GM10847 (cell line): ENCODE measurements around the gene FRMD6.

ENCODE experiments used
- POLR2A ChIP-seq: IDR thresholded peaks from 2 replicates; pipeline ENCODE4 v1.6.1; 2011; ENCODE audit not compliant: insufficient read length; ENCODE audit errors: extremely low read depth

FRMD6 gene

GRCh38 chr14:51653079-51653774 lies 1.5 kb downstream of the FRMD6 start:
- TF ChIP-seq POLR2A: no peak

- no peak for TF ChIP-seq POLR2A
Measured at GRCh38 chr14:51653775-51654532, 2.2 kb downstream of the FRMD6 start.

GRCh38 chr14:51654533-51654845 lies 2.8 kb downstream of the FRMD6 start:
- no peak for TF ChIP-seq POLR2A

GRCh38 chr14:51657762-51658161 lies 6.1 kb downstream of the FRMD6 start:
- no peak for TF ChIP-seq POLR2A

- no peak for TF ChIP-seq POLR2A
Measured at GRCh38 chr14:51658441-51659173, 6.9 kb downstream of the FRMD6 start.

- TF ChIP-seq POLR2A: no peak
Measured at GRCh38 chr14:51660741-51661140, 9.0 kb downstream of the FRMD6 start.

GRCh38 chr14:51661504-51661903 lies 9.8 kb downstream of the FRMD6 start:
- TF ChIP-seq POLR2A: no peak

- TF ChIP-seq POLR2A: no peak
Measured at GRCh38 chr14:51663783-51664326, 12.1 kb downstream of the FRMD6 start.

GRCh38 chr14:51666070-51666469 lies 14.4 kb downstream of the FRMD6 start:
- no peak for TF ChIP-seq POLR2A

- no peak for TF ChIP-seq POLR2A
Measured at GRCh38 chr14:51666826-51667225, 15.1 kb downstream of the FRMD6 start.

- no peak for TF ChIP-seq POLR2A
Measured at GRCh38 chr14:51668870-51669269, 17.2 kb downstream of the FRMD6 start.

- no peak for TF ChIP-seq POLR2A
Measured at GRCh38 chr14:51674294-51675002, 22.7 kb downstream of the FRMD6 start.

- TF ChIP-seq POLR2A: no peak
Measured at GRCh38 chr14:51676549-51676948, 24.8 kb downstream of the FRMD6 start.

- TF ChIP-seq POLR2A: no peak
Measured at GRCh38 chr14:51677266-51677665, 25.6 kb downstream of the FRMD6 start.

GRCh38 chr14:51677738-51678137 lies 26.0 kb downstream of the FRMD6 start:
- no peak for TF ChIP-seq POLR2A
